RKO (cell line): ENCODE measurements around the gene C6orf62.
"Not testable (repeated sequence)": the region's sequence is repeated elsewhere in the genome, so short reads cannot be mapped to it uniquely, and the experiment has no call there.

Experiments used
- DNase-seq: peaks from one replicate; pipeline ENCODE4 v3.0.0-alpha.2; 2016; ENCODE audit warnings: low spot score

Gene C6orf62

GRCh38 chr6:24719125-24719971, at the start of gene C6orf62:
Gene C6orf62, minus strand, starts transcription at chr6:24719154. Its CDS starts 486 bp downstream, at chr6:24718668.
- peak; percentile 66 for DNase-seq

GRCh38 chr6:24768361-24768760, 49.4 kb upstream of the C6orf62 start:
- DNase-seq: no peak

- peak; percentile 74 for DNase-seq
Observed at GRCh38 chr6:24766680-24767462, 47.9 kb upstream of the C6orf62 start.

GRCh38 chr6:24765968-24766367, 47.0 kb upstream of the C6orf62 start:
- DNase-seq: not testable (repeated sequence)

- DNase-seq: not testable (repeated sequence)
Observed at GRCh38 chr6:24764833-24765828, 46.2 kb upstream of the C6orf62 start.

GRCh38 chr6:24763578-24763977, 44.6 kb upstream of the C6orf62 start:
- no peak for DNase-seq

- no peak for DNase-seq
Observed at GRCh38 chr6:24761851-24762250, 42.9 kb upstream of the C6orf62 start.

- DNase-seq: no peak
Observed at GRCh38 chr6:24761193-24761835, 42.4 kb upstream of the C6orf62 start.

GRCh38 chr6:24760210-24760609, 41.3 kb upstream of the C6orf62 start:
- DNase-seq: no peak

GRCh38 chr6:24759718-24760117, 40.8 kb upstream of the C6orf62 start:
- DNase-seq: no peak

- DNase-seq: no peak
Observed at GRCh38 chr6:24757611-24758010, 38.7 kb upstream of the C6orf62 start.

GRCh38 chr6:24755279-24755678, 36.3 kb upstream of the C6orf62 start:
- no peak for DNase-seq

GRCh38 chr6:24754378-24754777, 35.4 kb upstream of the C6orf62 start:
- DNase-seq: not testable (repeated sequence)

- no peak for DNase-seq
Observed at GRCh38 chr6:24753545-24753944, 34.6 kb upstream of the C6orf62 start.

GRCh38 chr6:24752917-24753492, 34.1 kb upstream of the C6orf62 start:
- DNase-seq: no peak

- no peak for DNase-seq
Observed at GRCh38 chr6:24752503-24752902, 33.5 kb upstream of the C6orf62 start.

GRCh38 chr6:24750878-24751277, 31.9 kb upstream of the C6orf62 start:
- not testable (repeated sequence) for DNase-seq

- DNase-seq: no peak
Observed at GRCh38 chr6:24749297-24749696, 30.3 kb upstream of the C6orf62 start.

- DNase-seq: no peak
Observed at GRCh38 chr6:24744911-24745310, 26.0 kb upstream of the C6orf62 start.

- DNase-seq: no peak
Observed at GRCh38 chr6:24743944-24744335, 25.0 kb upstream of the C6orf62 start.
